ENCODE measurements around the gene CA11. TPM values are rescaled to one million over a fixed set of nuclear protein-coding genes. Genes with fewer than 3 reads are reported as not detected.
"Not testable (repeated sequence)": the region's sequence is repeated elsewhere in the genome, so short reads cannot be mapped to it uniquely, and the experiment has no call there.

CA11 gene
- total and polyA plus RNA-seq, 2 donors (not counting 1 experiment from before 2014, with no cell fraction given) = 1.7 to 4.1 TPM

GRCh38 chr19:48687776-48688175 is 41.8 kb upstream of the CA11 start:
- Histone ChIP-seq H3K4me2 (ENCODE audit: extremely low read depth, insufficient read depth, low read length) (no peak overlapping the region), H3K79me2 (ENCODE audit: control insufficient read depth, insufficient read depth, low read length) (no peaks in the 10 kb centered on the region), H3K36me3 (ENCODE audit: control insufficient read depth, insufficient read depth, low read length) (no peaks in the 10 kb centered on the region), H3K4me1 (ENCODE audit: control insufficient read depth, extremely low read depth, insufficient read depth, low read length) (no peaks in the 10 kb centered on the region), H3K27ac (ENCODE audit: insufficient read depth, low read length) (no peak overlapping the region), H4K20me1 (ENCODE audit: control insufficient read depth, extremely low read depth, insufficient read depth, low read length) (no peaks in the 10 kb centered on the region), H3K9ac (ENCODE audit: insufficient read depth, low read length) (no peak overlapping the region), H3K27me3 (ENCODE audit: control insufficient read depth, insufficient read depth, low read length) (no peaks in the 10 kb centered on the region), H2AFZ (ENCODE audit: low read length) (no peak overlapping the region), H3K4me3 (replicated peaks in 1 of 4; ENCODE audit: control extremely low read depth in 1 of 4, insufficient read depth in 1 of 4, low read depth in 3 of 4, low read length in 4 of 4) (no peak overlapping the region), H3K9me3 (ENCODE audit: control insufficient read depth, insufficient read depth, low read depth, low read length) (no peaks in the 10 kb centered on the region)
- TF ChIP-seq CTCF (conservative IDR thresholded peaks at IDR 0.05 in 1 of 2, IDR thresholded peaks at IDR 0.05 in 1 of 2; ENCODE audit: low read depth in 1 of 2, low read length in 2 of 2) (no peak), EZH2 (IDR thresholded peaks at IDR 0.05; ENCODE audit: low read length, missing control alignments) (no peak)
- DNase-seq (ENCODE audit: low read depth in 2 of 2) = no peak

- H3K36me3 ChIP-seq (ENCODE audit: control insufficient read depth, insufficient read depth, low read length); H2AFZ ChIP-seq (ENCODE audit: low read length); H3K9me3 ChIP-seq (ENCODE audit: control insufficient read depth, insufficient read depth, low read depth, low read length); H3K79me2 ChIP-seq (ENCODE audit: control insufficient read depth, insufficient read depth, low read length); DNase-seq (ENCODE audit: low read depth in 2 of 2); H3K4me1 ChIP-seq (ENCODE audit: control insufficient read depth, extremely low read depth, insufficient read depth, low read length); H3K4me3 ChIP-seq (replicated peaks in 1 of 4; ENCODE audit: control extremely low read depth in 1 of 4, insufficient read depth in 1 of 4, low read depth in 3 of 4, low read length in 4 of 4); H3K27ac ChIP-seq (ENCODE audit: insufficient read depth, low read length); H3K4me2 ChIP-seq (ENCODE audit: extremely low read depth, insufficient read depth, low read length); H4K20me1 ChIP-seq (ENCODE audit: control insufficient read depth, extremely low read depth, insufficient read depth, low read length); H3K9ac ChIP-seq (ENCODE audit: insufficient read depth, low read length); H3K27me3 ChIP-seq (ENCODE audit: control insufficient read depth, insufficient read depth, low read length): not testable (repeated sequence)
Measured at GRCh38 chr19:48686637-48687036, 40.6 kb upstream of the CA11 start.

GRCh38 chr19:48686088-48686487 is 40.1 kb upstream of the CA11 start:
- Histone ChIP-seq H3K9me3 (ENCODE audit: control insufficient read depth, insufficient read depth, low read depth, low read length) (no peaks in the 10 kb centered on the region), H3K36me3 (ENCODE audit: control insufficient read depth, insufficient read depth, low read length) (no peaks in the 10 kb centered on the region), H3K4me1 (ENCODE audit: control insufficient read depth, extremely low read depth, insufficient read depth, low read length) (no peaks in the 10 kb centered on the region), H3K27ac (ENCODE audit: insufficient read depth, low read length) (no peak overlapping the region), H2AFZ (ENCODE audit: low read length) (no peak overlapping the region), H3K27me3 (ENCODE audit: control insufficient read depth, insufficient read depth, low read length) (no peaks in the 10 kb centered on the region), H3K79me2 (ENCODE audit: control insufficient read depth, insufficient read depth, low read length) (no peaks in the 10 kb centered on the region), H3K4me3 (replicated peaks in 1 of 4; ENCODE audit: control extremely low read depth in 1 of 4, insufficient read depth in 1 of 4, low read depth in 3 of 4, low read length in 4 of 4) (no peak overlapping the region), H3K9ac (ENCODE audit: insufficient read depth, low read length) (no peak overlapping the region), H4K20me1 (ENCODE audit: control insufficient read depth, extremely low read depth, insufficient read depth, low read length) (no peaks in the 10 kb centered on the region), H3K4me2 (ENCODE audit: extremely low read depth, insufficient read depth, low read length) (no peak overlapping the region)
- DNase-seq (ENCODE audit: low read depth in 2 of 2) = no peak
- no peak for TF ChIP-seq EZH2 (IDR thresholded peaks at IDR 0.05; ENCODE audit: low read length, missing control alignments)
- no peak for TF ChIP-seq CTCF (conservative IDR thresholded peaks at IDR 0.05 in 1 of 2, IDR thresholded peaks at IDR 0.05 in 1 of 2; ENCODE audit: low read depth in 1 of 2, low read length in 2 of 2)
